Measurements from ENCODE around the gene TMEM163. TPM values are rescaled to one million over a fixed set of nuclear protein-coding genes. Genes with fewer than 3 reads are reported as not detected.

The TMEM163 gene
- total and polyA plus RNA-seq, 12 donors, result 0.16 to 1.7 (median 0.37) TPM

GRCh38 chr2:134420920-134421319 is 297.9 kb downstream of the TMEM163 start:
- TF ChIP-seq CTCF (IDR thresholded peaks at IDR 0.05), result no peak
- peaks cover 0 to 53% (median 6%) of the 10 kb centered on the region in 9 donors for H3K36me3 ChIP-seq
- peak overlapping the region in 8 of 10 donors; percentile 31 to 68 (median 58) for H3K27ac ChIP-seq
- H3K9me3 ChIP-seq, result no peaks in the 10 kb centered on the region
- DNase-seq, result no peak
- 39 to 62% methylated on average over 3 of the region's 3 CpGs for WGBS, 2 donors
- intact Hi-C loops (cut with DNase I), result no loop called here
- H3K27me3 ChIP-seq, result no peaks in the 10 kb centered on the region
- ATAC-seq, result peak in 7 of 8 donors; percentile 13 to 72 (median 63)
- H3K4me1 ChIP-seq, result peaks cover 0 to 34% (median 3%) of the 10 kb centered on the region in 9 donors
- H3K4me3 ChIP-seq, result no peak overlapping the region

- H3K4me1 ChIP-seq, result peaks cover 0 to 34% (median 3%) of the 10 kb centered on the region in 9 donors
- 45 to 61% methylated on average over 7 of the region's 7 CpGs for WGBS, 2 donors
- H3K27me3 ChIP-seq, result no peaks in the 10 kb centered on the region
- no peak for DNase-seq
- H3K9me3 ChIP-seq, result no peaks in the 10 kb centered on the region
- peak overlapping the region in 8 of 10 donors; percentile 5 to 68 (median 58) for H3K27ac ChIP-seq
- intact Hi-C loops (cut with DNase I), result no loop called here
- TF ChIP-seq CTCF (IDR thresholded peaks at IDR 0.05), result no peak
- peak in 7 of 8 donors; percentile 10 to 76 (median 69) for ATAC-seq
- peaks cover 0 to 48% (median 6%) of the 10 kb centered on the region in 9 donors for H3K36me3 ChIP-seq
- H3K4me3 ChIP-seq, result no peak overlapping the region
These were observed 298.5 kb downstream of the TMEM163 start for GRCh38 chr2:134420259-134420658.

- WGBS, 2 donors, result 77 to 79% methylated on average over 5 of the region's 5 CpGs
- Histone ChIP-seq H3K27me3 (no peaks in the 10 kb centered on the region), H3K4me1 (peaks cover 0 to 34% (median 3%) of the 10 kb centered on the region in 9 donors), H3K27ac (no peak overlapping the region), H3K4me3 (no peak overlapping the region), H3K9me3 (no peaks in the 10 kb centered on the region), H3K36me3 (peaks cover 0 to 48% (median 0%) of the 10 kb centered on the region in 9 donors)
- no peak for TF ChIP-seq CTCF (IDR thresholded peaks at IDR 0.05)
- ATAC-seq (no peak), DNase-seq (no peak)
- intact Hi-C loops (cut with DNase I), result loop anchor here in 4 of 10 donors (10.0 kb wide), 3 partner anchors 173 to 533 kb away; no protein-coding TSS in a partner anchor
These were observed 300.7 kb downstream of the TMEM163 start for GRCh38 chr2:134417968-134418582.

- intact Hi-C loops (cut with DNase I), result loop anchor here in 4 of 10 donors (10.0 kb wide), 3 partner anchors 172 to 532 kb away; no protein-coding TSS in a partner anchor
These were observed 302.2 kb downstream of the TMEM163 start for GRCh38 chr2:134416637-134417036.

More at GRCh38 chr2:134416637-134417036, 302.2 kb downstream of the TMEM163 start:
- Histone ChIP-seq H3K27me3 (no peaks in the 10 kb centered on the region), H3K36me3 (peaks cover 0 to 50% (median 0%) of the 10 kb centered on the region in 9 donors), H3K4me3 (no peak overlapping the region), H3K27ac (no peak overlapping the region), H3K9me3 (no peaks in the 10 kb centered on the region), H3K4me1 (peaks cover 3 to 37% (median 8%) of the 10 kb centered on the region in 9 donors)
- no peak for TF ChIP-seq CTCF (IDR thresholded peaks at IDR 0.05)
- ATAC-seq (no peak), DNase-seq (no peak)
- 96 to 100% methylated on average over 1 of the region's 1 CpG for WGBS, 2 donors

All from heart right ventricle (tissue), 16 donors.